Neuronal stem cell (in vitro differentiated cells): ENCODE results near the gene GREB1.

Experiments
- DNase-seq: peaks from one replicate; pipeline ENCODE4 v3.0.0-alpha.2; 2013; ENCODE audit warnings: low spot score
- H2AFZ ChIP-seq: one replicate; pipeline ENCODE4 v1.6.1; 2013; ENCODE audit warnings: mild to moderate bottlenecking, low read length, inconsistent platforms
- H2AK5ac ChIP-seq: 2 replicates; pipeline ENCODE4 v1.6.1; 2013; ENCODE audit warnings: low read depth, mild to moderate bottlenecking, inconsistent platforms, low read length, moderate library complexity, mixed read lengths
- H2BK120ac ChIP-seq: 2 replicates; pipeline ENCODE4 v1.6.1; 2013; ENCODE audit warnings: low read depth, mild to moderate bottlenecking, inconsistent platforms, low read length, moderate library complexity, mixed read lengths
- H2BK12ac ChIP-seq: one replicate; pipeline ENCODE4 v1.6.1; 2013; ENCODE audit warnings: low read length, inconsistent platforms
- H2BK15ac ChIP-seq: 2 replicates; pipeline ENCODE4 v1.6.1; 2013; ENCODE audit warnings: mild to moderate bottlenecking, low read length, inconsistent platforms, mixed read lengths
- H2BK5ac ChIP-seq: one replicate; pipeline ENCODE4 v1.6.1; 2013; ENCODE audit warnings: inconsistent platforms, mild to moderate bottlenecking, low read length, moderate library complexity
- H3K14ac ChIP-seq: one replicate; pipeline ENCODE4 v1.6.1; 2013; ENCODE audit warnings: low read length, inconsistent platforms
- H3K18ac ChIP-seq: 2 replicates; pipeline ENCODE4 v1.6.1; 2013; ENCODE audit warnings: low read length, inconsistent platforms
- H3K23ac ChIP-seq: 2 replicates; pipeline ENCODE4 v1.6.1; 2013; ENCODE audit warnings: low read depth, mild to moderate bottlenecking, mixed read lengths, low read length, inconsistent platforms; ENCODE audit not compliant: poor library complexity
- H3K27ac ChIP-seq: replicated peaks from 3 replicates; pipeline ENCODE4 v1.5.1; 2013; ENCODE audit warnings: low read length, inconsistent platforms
- H3K27me3 ChIP-seq, 3 experiments: 2 replicates each; pipeline ENCODE4 v1.6.1; 2013; ENCODE audit warnings: low read length in 3 of 3, mild to moderate bottlenecking in 2 of 3, inconsistent platforms in 1 of 3, low read depth in 1 of 3, mixed read lengths in 1 of 3, moderate library complexity in 1 of 3; ENCODE audit not compliant: control insufficient read depth in 3 of 3, insufficient read depth in 3 of 3
- H3K36me3 ChIP-seq, 2 donors: replicated peaks in 1 of 2; 2 replicates each; pipeline ENCODE4 v1.6.1; 2013; ENCODE audit warnings: low read length in 2 of 2; ENCODE audit not compliant: control insufficient read depth in 2 of 2, insufficient read depth in 2 of 2
- H3K4ac ChIP-seq: 2 replicates; pipeline ENCODE4 v1.6.1; 2013; ENCODE audit warnings: inconsistent platforms, mild to moderate bottlenecking, low read length, moderate library complexity
- H3K4me1 ChIP-seq, 2 donors: 1 replicate in 1 of 2; 2 replicates in 1 of 2; pipeline ENCODE4 v1.6.1; 2013; ENCODE audit warnings: low read length in 2 of 2, low read depth in 1 of 2; ENCODE audit not compliant: control insufficient read depth in 2 of 2, insufficient read depth in 1 of 2
- H3K4me2 ChIP-seq: one replicate; pipeline ENCODE4 v1.6.1; 2013; ENCODE audit warnings: mild to moderate bottlenecking, low read length, inconsistent platforms; ENCODE audit not compliant: insufficient read depth, poor library complexity, severe bottlenecking
- H3K4me3 ChIP-seq, 2 donors: 2 replicates each; pipeline ENCODE4 v1.5.1; 2013; ENCODE audit warnings: low read length in 2 of 2, mild to moderate bottlenecking in 2 of 2, inconsistent platforms in 1 of 2, moderate library complexity in 1 of 2
- H3K79me1 ChIP-seq: one replicate; pipeline ENCODE4 v1.6.1; 2013; ENCODE audit warnings: low read depth, mild to moderate bottlenecking, inconsistent platforms, low read length, moderate library complexity
- H3K9ac ChIP-seq: one replicate; pipeline ENCODE4 v1.6.1; 2013; ENCODE audit warnings: mild to moderate bottlenecking, low read depth, low read length, inconsistent platforms; ENCODE audit not compliant: poor library complexity
- H3K9me3 ChIP-seq, 2 donors: replicated peaks in 1 of 2; 2 replicates each; pipeline versions ENCODE3 to v1.6.1; 2013; ENCODE audit warnings: low read length in 2 of 2, mild to moderate bottlenecking in 2 of 2, inconsistent platforms in 1 of 2, low read depth in 1 of 2, mixed read lengths in 1 of 2, moderate library complexity in 1 of 2; ENCODE audit not compliant: control insufficient read depth in 2 of 2, insufficient read depth in 1 of 2
- H4K8ac ChIP-seq: one replicate; pipeline ENCODE4 v1.6.1; 2013; ENCODE audit warnings: low read depth, mild to moderate bottlenecking, inconsistent platforms, low read length, moderate library complexity
- H4K91ac ChIP-seq: one replicate; pipeline ENCODE4 v1.6.1; 2013; ENCODE audit warnings: low read length, low read depth, mild to moderate bottlenecking, inconsistent platforms; ENCODE audit not compliant: poor library complexity
- WGBS, 2 donors: extraction: QIAGEN DNeasy Blood & Tissue Kit; methylation state at CpG; one replicate each; pipeline ENCODE4 v1.1.7; 2013; ENCODE audit warnings: missing lambda C conversion rate in 2 of 2, mixed read lengths in 1 of 2; ENCODE audit not compliant: insufficient read length in 2 of 2, insufficient replicate concordance in 1 of 2; ENCODE audit errors: extremely low coverage in 2 of 2; 5-methylcytosine and 5-hydroxymethylcytosine counted together

Gene GREB1

DNA sequence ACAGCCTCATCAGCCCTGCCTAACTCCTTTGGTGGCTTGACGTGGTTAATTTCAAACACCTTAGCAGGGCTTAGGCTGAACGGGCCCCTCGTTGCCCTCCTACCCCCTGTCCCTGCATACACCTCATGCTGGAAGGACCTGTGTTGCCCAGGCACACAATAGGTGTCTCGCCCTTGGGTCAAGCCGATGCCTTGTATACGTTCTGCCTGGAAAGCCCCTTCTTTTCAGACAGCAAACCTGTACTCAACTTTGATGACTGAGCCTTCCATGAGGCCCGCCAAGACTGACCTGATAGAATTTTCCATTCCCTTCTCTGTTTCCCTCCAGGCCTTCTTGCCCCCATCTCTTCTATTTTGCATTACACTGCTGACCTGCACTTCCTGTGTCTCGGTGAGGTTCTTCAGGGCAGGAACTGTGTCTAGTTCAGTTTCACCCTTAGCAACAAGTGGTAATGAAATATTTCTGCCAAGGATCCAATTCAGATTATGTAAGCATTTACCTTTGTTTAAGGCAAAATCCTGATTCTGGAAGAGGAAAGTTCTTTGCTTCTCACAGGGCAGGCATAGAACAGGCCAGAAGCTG is 7.9 kb downstream of the GREB1 start:
- Histone ChIP-seq H2BK5ac (no peak overlapping the region), H3K23ac (no peak overlapping the region), H2BK120ac (no peak overlapping the region), H3K14ac (no peak overlapping the region), H3K27me3 (no peaks in the 10 kb centered on the region), H2AK5ac (no peak overlapping the region), H2BK12ac (no peak overlapping the region), H3K18ac (peak overlapping the region; percentile 51), H3K27ac (no peak overlapping the region), H3K36me3 (peaks cover 2 to 51% of the 10 kb centered on the region in 2 donors), H3K9me3 (no peaks in the 10 kb centered on the region), H3K4ac (no peak overlapping the region), H3K4me1 (peaks cover 31 to 40% of the 10 kb centered on the region in 2 donors), H2BK15ac (no peak overlapping the region), H4K8ac (no peak overlapping the region), H4K91ac (no peak overlapping the region), H3K4me3 (no peak overlapping the region), H2AFZ (no peak overlapping the region), H3K4me2 (no peak overlapping the region), H3K79me1 (no peaks in the 10 kb centered on the region), H3K9ac (no peak overlapping the region)
- no CpG with 5 or more reads among the region's 8 CpGs for WGBS, 2 donors
- no peak for DNase-seq

DNA sequence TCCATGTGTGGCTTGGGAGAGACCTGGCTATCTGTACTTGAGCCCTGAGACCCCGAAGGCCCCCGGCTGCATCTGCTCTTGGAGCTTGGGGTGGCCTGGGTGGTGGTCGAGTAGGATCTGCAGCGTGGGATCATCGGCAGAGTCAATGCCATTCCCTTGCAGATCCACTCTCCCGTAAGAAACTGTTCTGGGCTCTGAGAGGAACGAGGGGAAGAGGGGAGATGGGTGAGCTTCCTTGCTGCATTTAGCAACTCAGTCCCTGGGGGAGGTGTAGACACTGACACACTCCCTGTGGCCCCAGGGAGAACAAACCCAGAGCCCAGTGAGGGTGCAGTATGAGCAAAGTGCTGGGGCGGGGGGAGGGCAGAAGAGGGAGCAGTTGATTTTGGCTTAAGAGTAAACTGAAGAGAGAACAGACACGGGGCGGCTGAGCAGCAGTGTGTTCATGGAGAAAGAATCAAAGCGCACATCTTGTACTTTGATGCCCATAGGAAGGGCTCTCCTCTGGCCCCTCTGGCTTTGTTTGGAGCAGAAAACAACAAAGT is 8.5 kb downstream of the GREB1 start:
- WGBS, 2 donors: no CpG with 5 or more reads among the region's 11 CpGs
- H3K27ac ChIP-seq: no peak overlapping the region

DNA sequence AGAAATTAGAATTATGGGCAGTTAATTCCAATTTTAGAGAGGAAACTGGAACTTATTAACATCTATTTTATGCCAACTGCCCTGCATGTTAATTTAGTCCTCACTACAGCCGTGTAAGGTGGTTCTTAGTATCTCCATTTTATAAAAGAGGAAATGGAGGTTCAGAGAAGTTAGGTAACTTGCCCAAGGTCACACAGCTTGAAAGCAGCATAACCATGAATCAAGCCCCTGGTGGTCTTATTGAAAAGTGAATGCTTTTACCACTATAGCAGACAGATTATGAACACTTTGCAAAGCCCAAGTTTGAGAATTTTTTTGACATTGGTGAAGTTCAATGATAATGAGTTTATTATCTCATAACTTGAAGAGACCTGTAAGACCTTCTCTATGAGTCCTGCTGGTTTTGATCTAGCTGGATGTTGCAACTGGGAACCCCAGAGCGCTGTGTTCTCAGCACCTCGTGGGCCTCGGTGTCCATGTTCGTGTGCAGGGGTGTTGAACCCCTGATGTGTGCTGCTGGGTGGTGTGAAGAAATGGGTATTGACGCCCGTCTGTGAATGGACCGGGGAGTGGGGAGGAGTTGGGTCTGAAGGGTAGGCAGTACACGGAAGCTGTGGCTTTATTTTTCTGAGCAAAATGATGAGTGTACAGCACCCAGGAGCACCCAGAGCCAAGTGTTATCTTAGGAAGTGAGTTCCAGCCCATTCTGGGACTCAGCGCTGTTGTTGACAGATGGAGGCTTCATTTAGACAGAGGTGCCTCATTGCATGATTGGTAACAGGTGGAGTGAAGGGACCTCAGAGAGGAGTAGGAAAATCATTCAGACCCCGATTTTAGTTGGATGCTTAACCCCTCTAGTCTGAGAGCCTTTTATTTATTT is 9.7 kb downstream of the GREB1 start:
- Histone ChIP-seq H3K27me3 (no peaks in the 10 kb centered on the region), H3K18ac (peak overlapping the region; percentile 59), H3K4me1 (peaks cover 26 to 39% of the 10 kb centered on the region in 2 donors), H3K4me2 (no peak overlapping the region), H2BK15ac (no peak overlapping the region), H3K23ac (no peak overlapping the region), H2BK12ac (no peak overlapping the region), H2BK5ac (no peak overlapping the region), H3K79me1 (peaks cover 2% of the 10 kb centered on the region), H3K9ac (no peak overlapping the region), H3K27ac (peak overlapping the region; percentile 26), H3K36me3 (peaks cover 3 to 47% of the 10 kb centered on the region in 2 donors), H4K91ac (no peak overlapping the region), H3K4me3 (peak overlapping the region in 1 of 2 donors; percentile 55), H3K4ac (no peak overlapping the region), H4K8ac (no peak overlapping the region), H3K14ac (peak overlapping the region; percentile 95), H2BK120ac (no peak overlapping the region), H3K9me3 (no peaks in the 10 kb centered on the region), H2AFZ (no peak overlapping the region), H2AK5ac (no peak overlapping the region)
- no CpG with 5 or more reads among the region's 11 CpGs for WGBS, 2 donors
- DNase-seq: no peak

More for the DNA sequence above, 8.5 kb downstream of the GREB1 start:
- H3K36me3 ChIP-seq: peaks cover 2 to 45% of the 10 kb centered on the region in 2 donors
- no peak overlapping the region for H3K9ac ChIP-seq
- DNase-seq: no peak
- H3K27me3 ChIP-seq: no peaks in the 10 kb centered on the region
- H2BK15ac ChIP-seq: no peak overlapping the region
- no peak overlapping the region for H2BK5ac ChIP-seq
- no peak overlapping the region for H3K14ac ChIP-seq
- no peaks in the 10 kb centered on the region for H3K79me1 ChIP-seq
- no peak overlapping the region for H2AK5ac ChIP-seq
- no peak overlapping the region for H4K91ac ChIP-seq
- H2BK120ac ChIP-seq: no peak overlapping the region
- no peaks in the 10 kb centered on the region for H3K9me3 ChIP-seq
- no peak overlapping the region for H4K8ac ChIP-seq
- no peak overlapping the region for H3K4me3 ChIP-seq
- no peak overlapping the region for H3K4ac ChIP-seq
- H3K18ac ChIP-seq: peak overlapping the region; percentile 67
- no peak overlapping the region for H2BK12ac ChIP-seq
- H2AFZ ChIP-seq: no peak overlapping the region
- no peak overlapping the region for H3K4me2 ChIP-seq
- H3K23ac ChIP-seq: no peak overlapping the region
- peaks cover 31 to 40% of the 10 kb centered on the region in 2 donors for H3K4me1 ChIP-seq

DNA sequence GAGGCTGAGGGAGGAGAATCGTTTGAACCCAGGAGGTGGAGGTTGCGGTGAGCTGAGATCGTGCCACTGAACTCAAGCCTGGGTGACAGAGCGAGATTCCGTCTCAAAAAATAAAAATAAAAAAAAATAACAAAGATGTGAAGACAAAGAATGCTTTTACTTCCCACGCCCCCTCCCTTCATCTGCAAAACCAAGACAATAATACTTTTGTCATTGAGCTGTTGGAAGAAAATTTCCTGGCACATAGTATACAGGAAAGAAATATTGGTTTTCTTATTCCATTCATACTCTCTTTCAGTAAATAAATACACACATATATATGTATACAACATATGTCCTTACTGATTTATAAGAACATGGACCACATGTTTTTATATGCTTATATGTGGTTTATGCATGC is 12.2 kb downstream of the GREB1 start:
- Histone ChIP-seq H2BK12ac (no peak overlapping the region), H3K27ac (no peak overlapping the region), H3K23ac (no peak overlapping the region), H3K79me1 (peaks cover 2% of the 10 kb centered on the region), H3K4me1 (peaks cover 11 to 25% of the 10 kb centered on the region in 2 donors), H2AK5ac (no peak overlapping the region), H3K18ac (no peak overlapping the region), H2BK15ac (no peak overlapping the region), H3K14ac (no peak overlapping the region), H2AFZ (no peak overlapping the region), H3K4me2 (no peak overlapping the region), H3K9ac (no peak overlapping the region), H4K8ac (no peak overlapping the region), H3K27me3 (no peaks in the 10 kb centered on the region), H2BK5ac (no peak overlapping the region), H3K36me3 (peaks cover 3 to 44% of the 10 kb centered on the region in 2 donors), H2BK120ac (no peak overlapping the region), H3K4me3 (no peak overlapping the region), H4K91ac (no peak overlapping the region), H3K4ac (no peak overlapping the region), H3K9me3 (peaks cover 0 to 7% of the 10 kb centered on the region in 2 donors)
- WGBS, 2 donors: no CpG with 5 or more reads among the region's 6 CpGs
- DNase-seq: no peak
